Stimulated activated CD8-positive, alpha-beta memory T cell treated with anti-CD3 and anti-CD28 coated beads, Interleukin-15, amount 100 ng/mL, for 1 hour (primary cell): ENCODE data around the gene EPHB1.
"Not testable (repeated sequence)": the region's sequence is repeated elsewhere in the genome, so short reads cannot be mapped to it uniquely, and the experiment has no call there.

Source experiments
- DNase-seq: peaks from one replicate; pipeline ENCODE4 v3.0.0-alpha.2; 2020; ENCODE audit warnings: low read depth

Gene EPHB1

GRCh38 chr3:135084405-135084804 lies 289.3 kb downstream of the EPHB1 start:
- DNase-seq = no peak

GRCh38 chr3:135084976-135085375 lies 289.9 kb downstream of the EPHB1 start:
- DNase-seq = no peak

- DNase-seq = no peak
Observed at GRCh38 chr3:135085652-135086436, 290.8 kb downstream of the EPHB1 start.

- DNase-seq = no peak
Observed at GRCh38 chr3:135087782-135088181, 292.7 kb downstream of the EPHB1 start.

- no peak for DNase-seq
Observed at GRCh38 chr3:135089451-135089850, 294.4 kb downstream of the EPHB1 start.

- no peak for DNase-seq
Observed at GRCh38 chr3:135090020-135090717, 295.1 kb downstream of the EPHB1 start.

GRCh38 chr3:135091946-135092345 lies 296.9 kb downstream of the EPHB1 start:
- no peak for DNase-seq

GRCh38 chr3:135093121-135093520 lies 298.1 kb downstream of the EPHB1 start:
- DNase-seq = no peak

- DNase-seq = no peak
Observed at GRCh38 chr3:135097276-135097946, 302.4 kb downstream of the EPHB1 start.

GRCh38 chr3:135099734-135100355 lies 304.8 kb downstream of the EPHB1 start:
- DNase-seq = no peak

- DNase-seq = no peak
Observed at GRCh38 chr3:135100366-135100765, 305.3 kb downstream of the EPHB1 start.

- no peak for DNase-seq
Observed at GRCh38 chr3:135103917-135104316, 308.9 kb downstream of the EPHB1 start.

- no peak for DNase-seq
Observed at GRCh38 chr3:135106445-135106844, 311.4 kb downstream of the EPHB1 start.

- DNase-seq = no peak
Observed at GRCh38 chr3:135107043-135107442, 312.0 kb downstream of the EPHB1 start.

- no peak for DNase-seq
Observed at GRCh38 chr3:135109681-135110080, 314.6 kb downstream of the EPHB1 start.

- not testable (repeated sequence) for DNase-seq
Observed at GRCh38 chr3:135114551-135114950, 319.5 kb downstream of the EPHB1 start.

GRCh38 chr3:135117977-135118376 lies 322.9 kb downstream of the EPHB1 start:
- no peak for DNase-seq

- no peak for DNase-seq
Observed at GRCh38 chr3:135118792-135119191, 323.7 kb downstream of the EPHB1 start.

- DNase-seq = no peak
Observed at GRCh38 chr3:135125171-135125801, 330.2 kb downstream of the EPHB1 start.

GRCh38 chr3:135127946-135128470 lies 332.9 kb downstream of the EPHB1 start:
- DNase-seq = no peak

- DNase-seq = no peak
Observed at GRCh38 chr3:135128818-135129217, 333.8 kb downstream of the EPHB1 start.

- DNase-seq = no peak
Observed at GRCh38 chr3:135131290-135131689, 336.2 kb downstream of the EPHB1 start.
